GM04504 (cell line): ENCODE results near the gene C2orf72.

Source experiments
- DNase-seq: peaks from one replicate; pipeline ENCODE4 v3.0.0-alpha.2; 2012; ENCODE audit warnings: low read depth

C2orf72 gene

GRCh38 chr2:231069379-231070054 lies 32.2 kb downstream of the C2orf72 start:
- no peak for DNase-seq

- DNase-seq, result no peak
These were observed 47.2 kb downstream of the C2orf72 start for GRCh38 chr2:231084565-231084964.

- DNase-seq, result no peak
These were observed 51.4 kb downstream of the C2orf72 start for GRCh38 chr2:231088754-231089153.

- no peak for DNase-seq
These were observed 56.6 kb downstream of the C2orf72 start for GRCh38 chr2:231093933-231094332.

GRCh38 chr2:231094736-231095346 lies 57.5 kb downstream of the C2orf72 start:
- DNase-seq, result no peak
